GM19099 (cell line): ENCODE measurements around the gene RNF157.

Experiments used
- POLR2A ChIP-seq: IDR thresholded peaks from 3 replicates; pipeline ENCODE4 v1.6.1; 2011; ENCODE audit warnings: low read depth; ENCODE audit not compliant: insufficient read length; ENCODE audit errors: extremely low read depth

Gene RNF157

GRCh38 chr17:76207275-76208059 lies 32.8 kb downstream of the RNF157 start:
- no peak for TF ChIP-seq POLR2A

- TF ChIP-seq POLR2A, result no peak
These were observed 36.0 kb downstream of the RNF157 start for GRCh38 chr17:76204277-76204676.

GRCh38 chr17:76200354-76200753 lies 39.9 kb downstream of the RNF157 start:
- no peak for TF ChIP-seq POLR2A

GRCh38 chr17:76199469-76199868 lies 40.8 kb downstream of the RNF157 start:
- no peak for TF ChIP-seq POLR2A

GRCh38 chr17:76198702-76199101 lies 41.6 kb downstream of the RNF157 start:
- no peak for TF ChIP-seq POLR2A

GRCh38 chr17:76197911-76198310 lies 42.4 kb downstream of the RNF157 start:
- no peak for TF ChIP-seq POLR2A

- no peak for TF ChIP-seq POLR2A
These were observed 43.6 kb downstream of the RNF157 start for GRCh38 chr17:76196675-76197074.

- no peak for TF ChIP-seq POLR2A
These were observed 44.8 kb downstream of the RNF157 start for GRCh38 chr17:76195281-76196096.

- no peak for TF ChIP-seq POLR2A
These were observed 46.7 kb downstream of the RNF157 start for GRCh38 chr17:76193591-76193990.

GRCh38 chr17:76191896-76192295 lies 48.4 kb downstream of the RNF157 start:
- no peak for TF ChIP-seq POLR2A

GRCh38 chr17:76189741-76190140 lies 50.6 kb downstream of the RNF157 start:
- TF ChIP-seq POLR2A, result no peak

- TF ChIP-seq POLR2A, result no peak
These were observed 51.0 kb downstream of the RNF157 start for GRCh38 chr17:76189247-76189646.

- TF ChIP-seq POLR2A, result no peak
These were observed 51.9 kb downstream of the RNF157 start for GRCh38 chr17:76188213-76189016.

- TF ChIP-seq POLR2A, result no peak
These were observed 56.0 kb downstream of the RNF157 start for GRCh38 chr17:76184290-76184689.
